Activated CD4-positive, CD25-positive, alpha-beta regulatory T cell treated with anti-CD3 and anti-CD28 coated beads, Interleukin-2, amount 50 U/mL, for 24 hours (primary cell): ENCODE results near the gene RGMA.

ENCODE experiments used
- ATAC-seq, 2 donors: fragments of 150-1000 bp; cut with Tn5 transposase; one replicate each; pipeline ENCODE4 v1.10.0; 2021; ENCODE audit warnings: mild to moderate bottlenecking in 1 of 2, moderate library complexity in 1 of 2

Gene RGMA

GRCh38 chr15:93088981-93089726 lies at the start of gene RGMA:
RGMA (minus strand) TSS chr15:93089211; CDS start chr15:93088932, 279 bp downstream.
- ATAC-seq = no peak

DNA sequence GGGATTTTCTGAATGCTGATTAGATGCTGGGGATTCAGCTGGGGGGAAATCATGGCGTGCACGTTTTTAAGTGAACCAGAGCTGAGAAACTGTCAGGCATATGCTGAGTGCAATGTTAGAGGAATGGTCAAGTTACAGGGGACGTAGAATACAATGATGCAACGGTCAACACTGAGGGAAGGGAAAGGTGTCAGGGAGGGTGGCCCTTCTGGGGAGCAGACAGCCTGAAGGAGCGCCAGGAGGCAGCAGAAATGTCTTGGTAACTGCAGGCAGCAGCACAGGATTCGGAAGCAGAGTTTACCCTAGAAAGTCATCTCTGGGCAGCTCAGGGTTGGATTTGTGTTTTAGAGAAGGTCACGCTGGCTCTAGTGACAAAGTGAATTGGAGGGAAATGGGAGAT lies 47.6 kb upstream of the RGMA start:
- no peak for ATAC-seq

DNA sequence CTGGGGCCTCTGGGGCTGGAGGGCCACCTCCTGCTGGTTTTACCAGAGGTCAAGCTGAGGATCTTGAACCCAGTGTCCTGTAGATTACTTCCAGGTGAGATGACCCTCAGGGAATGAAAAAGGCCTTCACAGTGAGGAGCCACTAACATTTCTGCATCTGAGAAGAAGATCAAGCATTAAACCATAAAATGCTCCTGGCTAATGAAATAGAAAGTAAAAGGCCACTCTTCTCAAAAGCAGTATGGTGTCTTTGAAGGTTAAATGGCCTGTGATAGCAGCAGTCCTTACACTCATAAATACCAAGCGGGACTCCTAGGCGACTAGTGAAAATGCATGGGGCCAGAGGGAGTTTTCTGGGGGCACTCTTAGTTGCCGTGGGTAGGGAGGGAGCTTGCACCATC lies 47.0 kb upstream of the RGMA start:
- no peak for ATAC-seq

DNA sequence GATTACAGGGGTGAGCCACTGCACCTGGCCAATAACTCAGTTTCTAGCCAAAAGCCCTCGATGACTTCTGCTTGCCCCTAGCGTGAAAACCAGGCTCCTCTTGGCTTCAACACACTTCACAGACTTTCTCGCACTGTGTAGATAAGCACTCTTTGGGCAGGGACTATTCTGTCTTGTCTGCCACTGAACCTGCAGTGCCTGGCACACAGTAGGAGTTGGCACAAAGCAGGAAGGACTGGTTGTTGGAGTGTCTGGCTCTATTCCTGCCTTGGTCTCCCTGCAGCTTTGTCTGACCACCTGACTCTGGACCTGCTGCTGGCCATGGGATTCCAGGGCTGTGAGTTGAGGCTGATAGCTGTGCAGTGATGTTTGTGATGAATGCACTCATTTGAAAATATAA lies 46.4 kb upstream of the RGMA start:
- no peak for ATAC-seq

DNA sequence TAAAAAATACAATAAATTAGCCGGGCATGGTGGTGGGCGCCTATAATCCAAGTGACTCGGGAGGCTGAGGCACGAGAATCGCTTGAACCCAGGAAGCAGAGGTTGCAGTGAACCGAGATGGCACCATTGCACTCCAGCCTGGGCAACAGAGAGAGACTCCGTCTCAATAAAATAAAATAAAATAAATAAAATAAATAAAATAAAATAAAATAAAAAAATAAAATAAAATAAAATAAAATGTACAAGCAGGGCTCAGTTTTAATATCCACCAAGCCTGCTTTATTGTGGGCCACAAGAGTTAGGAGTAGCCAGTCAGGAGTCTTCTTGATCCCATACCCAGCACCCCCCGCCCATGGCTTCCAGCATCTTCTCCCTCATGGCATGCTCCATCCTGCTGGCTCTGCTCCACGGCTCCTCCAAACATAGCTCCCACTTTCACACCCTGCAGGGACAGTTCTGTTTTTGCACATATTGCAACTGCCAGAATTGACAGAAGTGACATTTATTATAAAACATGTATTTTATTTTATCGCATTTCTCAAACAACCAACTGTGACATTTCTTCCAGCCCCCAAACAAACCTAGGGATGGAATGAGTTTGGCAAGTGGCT lies 42.6 kb upstream of the RGMA start:
- no peak for ATAC-seq

GRCh38 chr15:93129702-93130488 lies 40.9 kb upstream of the RGMA start:
- ATAC-seq = no peak

DNA sequence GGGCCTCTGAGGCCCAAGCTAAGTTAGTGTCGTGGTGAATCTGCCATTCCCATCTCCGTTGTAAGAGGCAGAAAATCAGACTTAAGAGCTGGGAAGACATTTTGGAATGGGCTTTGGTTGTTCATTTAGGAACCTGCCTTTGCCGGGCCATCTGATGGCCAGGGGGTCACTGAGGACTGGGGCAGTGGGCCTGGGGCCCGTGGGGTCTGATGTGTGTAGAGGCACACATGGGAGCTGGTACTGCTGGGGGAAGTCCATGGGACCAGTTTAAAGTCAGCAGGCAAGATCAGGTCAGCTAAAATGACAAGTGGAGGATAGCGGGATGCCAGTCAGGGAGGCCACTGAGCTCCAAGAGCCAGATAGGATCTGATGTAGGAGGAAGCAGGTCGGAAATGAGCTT lies 38.3 kb upstream of the RGMA start:
- ATAC-seq = no peak

- no peak for ATAC-seq
Observed at GRCh38 chr15:93126599-93126998, 37.6 kb upstream of the RGMA start.

- ATAC-seq = no peak
Observed at GRCh38 chr15:93126148-93126547, 37.1 kb upstream of the RGMA start.

- no peak for ATAC-seq
Observed at GRCh38 chr15:93124126-93124525, 35.1 kb upstream of the RGMA start.

- no peak for ATAC-seq
Observed at GRCh38 chr15:93121973-93122910, 33.2 kb upstream of the RGMA start.

GRCh38 chr15:93121107-93121506 lies 32.1 kb upstream of the RGMA start:
- ATAC-seq = no peak

- no peak for ATAC-seq
Observed at GRCh38 chr15:93118904-93119303, 29.9 kb upstream of the RGMA start.

DNA sequence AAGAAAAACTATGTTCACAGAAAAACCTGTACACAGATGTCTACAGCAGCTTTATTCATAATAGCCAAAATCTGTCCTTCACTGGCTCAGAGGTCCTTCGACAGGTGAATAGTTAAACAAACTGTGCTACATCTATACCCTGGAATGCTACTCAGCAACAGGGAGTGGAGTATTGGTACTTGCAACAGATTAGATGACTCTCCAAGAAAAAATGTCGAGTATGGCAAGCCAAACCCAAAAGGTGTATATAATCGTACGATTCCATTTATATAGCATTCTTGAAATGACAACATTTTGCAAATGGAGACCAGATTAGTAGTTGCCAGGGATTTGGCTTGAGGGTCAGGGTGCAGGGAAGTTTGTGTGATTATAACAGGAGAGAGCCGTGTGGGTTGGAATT lies 22.4 kb upstream of the RGMA start:
- no peak for ATAC-seq

DNA sequence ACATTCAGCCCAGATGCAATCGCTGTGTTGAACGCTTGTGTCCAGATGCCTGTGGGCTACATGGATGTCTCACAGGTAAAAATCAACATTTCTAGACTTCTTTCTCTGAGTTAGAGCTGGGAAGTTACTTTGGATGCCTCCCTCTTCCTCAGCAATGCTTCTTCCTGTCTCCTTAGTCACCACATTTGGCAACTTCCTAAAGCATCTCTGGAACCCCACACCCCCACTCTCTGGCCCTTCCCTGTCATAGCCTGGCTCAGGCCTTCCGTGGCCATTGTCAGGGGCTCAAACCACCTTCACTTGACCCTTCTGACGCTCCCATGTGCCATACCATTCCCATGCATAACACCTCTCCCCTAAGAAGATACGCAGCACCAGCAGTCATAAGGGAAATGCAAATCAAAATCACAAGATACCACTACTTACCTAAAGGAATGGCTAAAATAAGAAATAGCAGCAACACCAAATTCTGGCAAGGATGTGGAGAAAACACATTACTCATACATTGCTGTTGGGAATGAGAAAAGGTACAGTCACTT lies 21.6 kb upstream of the RGMA start:
- no peak for ATAC-seq

- no peak for ATAC-seq
Observed at GRCh38 chr15:93109336-93110102, 20.5 kb upstream of the RGMA start.

- no peak for ATAC-seq
Observed at GRCh38 chr15:93107646-93108045, 18.6 kb upstream of the RGMA start.

- no peak for ATAC-seq
Observed at GRCh38 chr15:93105485-93105884, 16.5 kb upstream of the RGMA start.

- no peak for ATAC-seq
Observed at GRCh38 chr15:93103823-93104222, 14.8 kb upstream of the RGMA start.

GRCh38 chr15:93102211-93102610 lies 13.2 kb upstream of the RGMA start:
- ATAC-seq = no peak

DNA sequence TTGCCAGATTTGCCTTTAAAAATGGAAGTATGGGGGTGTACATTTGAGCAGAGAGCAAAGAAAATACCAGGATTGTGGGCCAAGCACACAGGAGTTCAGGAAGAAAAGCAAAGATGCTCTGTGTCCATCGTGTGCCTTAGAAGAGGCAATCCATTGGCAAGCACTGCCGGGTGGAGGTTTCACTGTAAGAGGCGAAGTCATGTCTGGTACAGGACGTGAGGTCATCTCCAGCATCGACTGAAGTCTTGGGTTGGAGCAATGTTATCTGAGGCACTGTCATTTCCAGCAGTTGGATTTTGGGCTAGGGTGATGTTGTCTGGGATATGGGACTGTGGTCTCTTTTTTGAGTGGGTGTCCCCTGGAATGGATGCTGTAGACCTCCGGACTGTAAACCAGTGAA lies 4.8 kb upstream of the RGMA start:
- no peak for ATAC-seq

DNA sequence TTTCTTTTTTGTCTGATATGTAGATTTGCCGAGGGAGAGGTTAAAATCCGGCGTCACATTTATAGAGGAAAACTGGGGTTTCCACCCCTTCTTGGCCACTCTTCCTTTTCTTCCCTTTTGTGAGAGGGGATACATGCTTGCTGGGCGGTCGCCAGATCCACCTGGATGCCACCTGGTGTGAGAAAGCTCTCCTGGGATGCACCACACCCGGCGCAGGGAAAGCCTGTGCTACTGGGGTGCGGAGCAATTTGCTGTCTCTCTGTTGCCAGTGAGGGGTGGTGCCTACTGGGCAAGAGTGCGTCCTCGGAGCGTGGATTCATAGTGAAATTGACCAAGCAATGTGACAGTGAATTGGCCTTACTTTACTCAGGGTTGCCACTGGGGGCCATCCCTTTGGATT lies 2.5 kb upstream of the RGMA start:
- ATAC-seq = no peak
